ENCODE results near the gene CLDN5. TPM values are rescaled to one million over a fixed set of nuclear protein-coding genes. Genes with fewer than 3 reads are reported as not detected.

CLDN5 gene, protein sequence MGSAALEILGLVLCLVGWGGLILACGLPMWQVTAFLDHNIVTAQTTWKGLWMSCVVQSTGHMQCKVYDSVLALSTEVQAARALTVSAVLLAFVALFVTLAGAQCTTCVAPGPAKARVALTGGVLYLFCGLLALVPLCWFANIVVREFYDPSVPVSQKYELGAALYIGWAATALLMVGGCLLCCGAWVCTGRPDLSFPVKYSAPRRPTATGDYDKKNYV
- 533 and 904 TPM in 2 replicates for total RNA-seq

DNA sequence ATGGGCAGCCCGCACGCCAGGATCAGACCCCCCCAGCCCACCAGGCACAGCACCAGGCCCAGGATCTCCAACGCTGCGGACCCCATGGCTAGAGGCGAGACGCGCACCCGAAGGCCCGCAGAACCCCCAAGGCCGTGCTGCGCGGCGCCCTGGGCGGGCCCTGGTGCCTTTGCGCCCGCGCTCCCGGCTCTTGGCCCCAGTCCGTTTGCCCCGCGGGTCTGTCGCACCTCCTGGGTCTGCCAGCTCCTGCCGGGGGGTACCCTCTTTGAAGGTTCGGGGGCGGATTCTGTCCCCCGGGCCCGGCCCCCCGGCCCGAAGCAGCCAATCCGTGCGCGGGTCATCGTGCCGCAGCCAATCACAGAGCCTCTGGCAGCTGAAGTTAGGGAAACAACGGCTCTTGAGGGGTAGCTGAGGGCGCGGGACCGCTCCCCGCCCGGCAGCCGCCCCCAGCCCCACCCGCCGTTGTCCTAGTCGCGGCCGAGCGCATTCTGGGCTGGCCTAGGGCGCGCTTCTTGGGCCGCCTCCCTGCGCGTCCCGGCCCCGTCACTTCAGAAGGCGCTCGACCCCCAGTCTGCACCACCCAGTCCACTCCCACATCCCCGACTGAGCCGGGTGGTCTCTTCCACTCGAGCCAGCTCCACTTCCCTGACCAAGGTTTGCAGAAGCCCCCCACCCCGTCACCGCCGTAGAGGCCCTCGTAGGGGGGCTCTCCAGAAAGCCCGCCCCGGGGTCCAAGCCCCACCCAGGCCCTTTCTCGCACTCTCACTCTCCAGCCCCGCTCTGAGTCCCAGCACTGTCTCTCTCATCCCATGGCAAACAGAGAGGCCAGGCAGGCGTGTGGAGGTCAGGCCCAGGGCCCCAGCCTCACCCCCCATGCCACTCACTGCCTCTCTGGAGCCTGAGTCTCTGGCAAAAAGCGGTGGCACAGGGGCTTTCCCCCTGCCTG, at the start of gene CLDN5:
Gene CLDN5 (minus strand): TSS at position 241 of the 946 bp plus-strand sequence. CDS start 155 bp downstream, at position 86.
- DNase-seq (ENCODE audit: low read depth in 2 of 2): peak; percentile 88 to 93

DNA sequence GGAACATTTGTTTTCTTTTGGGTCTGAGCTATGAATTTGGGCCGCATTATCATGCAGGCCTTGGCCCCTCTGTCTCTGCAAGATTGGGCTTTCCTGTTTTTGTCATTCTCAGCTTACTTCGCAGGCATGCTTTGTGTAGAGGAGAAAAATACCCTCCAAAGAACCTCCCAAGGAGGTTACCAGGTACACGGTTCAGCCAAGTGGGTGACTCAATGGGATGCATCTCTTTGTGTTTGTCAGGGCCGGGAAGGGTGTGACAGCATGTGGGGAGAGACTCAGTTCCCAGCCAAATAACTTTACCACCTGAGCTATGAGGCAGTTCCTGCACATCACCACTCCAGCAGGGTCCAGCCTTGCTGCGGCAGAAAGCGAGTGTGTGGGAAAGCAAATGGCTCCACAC, 47.8 kb upstream of the CLDN5 start:
- DNase-seq (ENCODE audit: low read depth in 2 of 2): peak; percentile 32 to 33

DNA sequence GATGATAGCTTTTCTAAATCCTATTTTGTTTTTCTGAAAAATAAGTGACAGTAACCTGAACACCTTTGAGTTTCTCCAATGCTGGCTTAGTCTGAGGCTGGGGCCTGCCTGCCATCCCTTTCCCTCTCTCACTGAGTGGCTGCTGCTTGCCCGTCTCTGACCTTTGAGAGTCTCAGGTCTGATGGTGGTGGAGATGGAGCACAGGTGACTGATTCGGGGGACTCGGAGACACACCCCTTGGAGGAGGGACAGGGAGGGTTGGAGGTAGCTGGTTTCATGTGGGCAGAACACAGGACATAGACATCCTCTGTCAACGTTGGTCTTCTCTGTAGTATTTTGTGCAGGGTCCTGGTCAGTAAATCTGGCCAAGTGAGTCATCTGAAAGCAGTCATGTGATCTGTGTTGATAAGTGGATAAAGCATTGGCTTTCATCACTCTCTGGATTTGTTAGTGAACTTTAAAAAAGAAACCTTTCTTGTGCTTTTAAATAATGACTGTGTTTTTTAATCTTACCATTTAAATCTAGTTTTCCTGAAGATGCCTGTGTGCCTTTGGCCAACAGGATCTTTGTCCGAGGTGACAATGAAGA, 47.1 kb upstream of the CLDN5 start:
- peak; percentile 57 to 75 for DNase-seq (ENCODE audit: low read depth in 2 of 2)

DNA sequence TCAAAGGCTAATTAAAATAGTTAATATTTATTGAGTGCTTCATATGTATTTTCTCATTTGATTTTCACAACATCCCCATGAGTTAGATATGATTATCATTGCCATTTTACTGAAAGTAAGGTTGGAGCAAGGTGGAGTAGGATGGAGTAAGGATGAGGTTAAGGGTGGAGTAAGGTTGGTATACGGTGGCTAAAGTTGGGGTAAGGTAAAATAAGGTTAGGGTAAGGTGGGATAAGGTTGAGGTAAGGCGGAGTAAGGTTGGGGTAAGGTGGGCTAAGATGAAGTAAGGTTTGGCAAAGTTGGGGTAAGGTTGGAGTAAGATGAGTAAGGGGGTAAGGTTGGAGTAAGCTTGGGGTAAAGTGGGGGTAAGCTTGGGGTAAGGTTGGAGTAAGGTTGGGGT, 45.8 kb upstream of the CLDN5 start:
- no peak for DNase-seq (ENCODE audit: low read depth in 2 of 2)

DNA sequence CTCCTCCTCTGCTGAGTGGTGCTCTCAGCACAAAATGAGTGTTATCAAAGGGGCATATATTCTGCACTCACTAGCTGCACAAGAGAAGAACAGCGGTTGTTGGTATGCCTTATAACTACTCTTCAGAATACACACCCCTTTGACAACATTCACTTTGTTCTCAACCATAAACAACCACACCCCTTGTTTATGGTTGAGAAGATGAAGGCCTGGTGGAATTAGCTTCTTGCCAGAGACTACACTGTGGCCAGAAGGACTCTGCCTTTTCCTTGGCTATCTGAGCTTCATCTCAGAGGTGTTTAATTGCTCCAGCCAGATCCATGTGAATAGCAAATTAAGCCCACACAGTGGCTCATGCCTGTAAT, 45.0 kb upstream of the CLDN5 start:
- no peak for DNase-seq (ENCODE audit: low read depth in 2 of 2)

DNA sequence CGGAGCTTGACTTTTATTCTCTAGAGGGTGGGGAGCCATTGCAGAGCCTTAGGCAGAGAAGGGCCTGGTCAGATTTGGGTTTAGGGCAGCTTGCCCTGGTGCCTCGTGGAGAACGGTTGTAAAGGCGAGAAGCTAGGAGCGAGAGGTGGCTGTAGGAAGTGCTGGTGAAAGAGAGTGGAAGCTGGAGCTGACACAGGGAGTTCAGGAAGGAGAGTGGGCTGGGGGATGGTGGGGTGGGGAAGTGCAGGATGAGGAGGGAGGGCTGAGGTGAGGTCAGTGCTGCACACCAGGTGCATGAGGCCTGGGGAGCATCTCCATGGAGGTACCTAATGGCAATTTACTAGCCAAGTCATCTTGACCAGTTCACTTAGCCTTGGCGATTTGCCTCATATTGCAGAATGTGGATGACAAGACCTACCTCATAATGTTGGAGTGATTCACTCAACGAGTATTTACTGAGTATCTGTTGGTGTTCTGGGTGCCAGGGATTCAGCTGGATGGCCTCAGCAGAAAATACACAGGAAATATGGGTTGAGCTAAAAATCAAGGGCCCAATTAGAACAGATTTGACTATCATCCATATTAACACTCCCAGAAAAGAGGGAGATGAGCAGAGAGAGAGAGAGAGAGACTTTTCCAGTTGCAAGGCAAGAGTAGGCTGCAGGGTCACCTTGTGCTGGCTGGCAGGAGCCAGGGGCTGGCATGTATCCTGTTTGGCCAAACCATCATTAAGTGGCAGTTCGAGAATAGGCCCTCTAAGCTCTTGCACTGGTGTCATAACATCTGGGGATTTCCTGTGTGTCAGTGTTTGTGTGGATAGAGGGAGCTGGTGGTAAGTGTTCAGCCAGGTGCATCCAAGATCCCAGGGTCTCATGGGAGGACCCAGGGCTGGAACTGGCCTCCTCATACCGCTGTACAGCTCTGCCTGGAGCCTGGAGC, 44.4 kb upstream of the CLDN5 start:
- peak; percentile 29 to 79 for DNase-seq (ENCODE audit: low read depth in 2 of 2)

DNA sequence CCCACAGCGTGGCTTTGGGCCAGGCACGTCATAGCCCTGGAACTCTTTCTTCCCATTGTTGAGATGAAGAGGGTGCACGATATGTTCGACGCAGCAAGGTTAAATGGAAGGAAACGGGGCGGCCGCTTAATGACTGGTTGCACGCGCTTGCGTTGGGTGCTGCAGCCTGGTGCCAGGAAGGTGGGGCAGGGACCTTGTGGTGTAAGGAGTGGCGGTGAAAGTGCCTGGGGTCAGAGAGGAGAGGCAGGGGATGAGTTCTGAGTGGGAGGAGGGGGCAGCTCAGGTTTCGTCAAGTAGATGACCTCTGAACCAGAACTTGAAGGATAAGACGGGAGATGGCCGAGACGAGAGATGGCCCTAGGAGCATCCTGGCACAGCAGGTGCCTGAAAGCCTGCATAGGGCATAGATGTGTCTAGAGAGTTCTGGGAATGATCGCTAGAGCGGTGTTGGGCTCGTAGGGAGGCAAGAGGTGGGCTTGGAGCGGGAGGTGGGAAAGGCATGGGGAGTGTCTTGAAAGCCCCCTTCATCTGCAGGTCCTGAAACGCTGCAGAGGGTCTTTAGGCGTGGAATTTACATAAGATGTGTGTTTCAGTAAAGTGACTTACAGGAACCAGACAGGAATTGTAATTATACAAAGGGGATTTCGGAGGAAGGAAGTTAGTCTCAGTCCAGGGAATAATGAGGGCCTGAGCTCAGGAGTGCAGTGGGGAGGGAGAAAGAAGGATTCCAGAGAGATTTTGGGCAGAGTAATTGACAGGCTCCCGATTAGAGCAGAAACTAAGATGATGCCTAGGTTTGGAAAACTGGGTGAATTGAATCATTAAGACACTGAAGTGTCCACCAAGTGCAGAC, 43.2 kb upstream of the CLDN5 start:
- DNase-seq (ENCODE audit: low read depth in 2 of 2): peak; percentile 43 to 88

DNA sequence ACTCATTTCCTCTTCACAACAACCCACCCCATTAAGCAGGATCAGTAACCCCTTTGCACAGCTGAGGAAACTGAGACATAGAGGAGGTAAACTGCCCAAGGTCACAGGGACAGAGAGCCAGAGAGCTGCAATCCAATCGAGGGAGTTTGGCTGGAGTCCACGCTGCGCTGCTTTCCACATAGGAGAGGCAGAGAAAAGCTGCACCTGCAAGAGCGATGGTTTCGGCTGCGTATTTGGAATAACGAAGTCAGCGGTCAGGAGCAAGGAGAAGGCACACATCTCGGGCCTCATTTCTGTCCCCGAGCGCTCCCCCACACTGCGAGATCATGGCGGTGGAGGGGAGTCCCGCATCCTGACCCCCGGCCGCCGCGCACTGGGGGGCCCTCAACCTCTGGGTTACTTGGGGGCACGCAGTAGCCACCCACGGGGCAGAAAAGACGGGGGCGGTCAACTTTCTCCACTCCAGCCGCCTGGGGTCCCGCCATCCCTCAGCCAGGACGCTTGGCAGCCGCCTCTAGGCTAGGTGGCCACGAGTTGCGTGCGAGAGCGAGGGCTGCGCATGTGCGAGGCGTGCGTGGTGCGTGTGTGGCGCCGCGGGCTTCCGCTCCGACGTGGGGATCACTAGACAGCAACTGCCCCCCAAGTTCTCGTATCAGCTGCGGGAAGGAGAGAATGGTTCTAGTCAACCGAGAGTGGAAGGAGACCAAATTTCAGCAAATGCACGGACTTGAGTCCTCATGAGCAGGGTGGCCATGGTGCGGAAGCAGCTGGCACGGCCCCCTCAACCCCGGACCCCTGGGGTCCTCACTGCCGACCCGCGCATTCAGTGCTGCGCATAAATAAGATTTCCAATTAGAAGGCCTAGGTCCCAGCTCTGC, 42.3 kb upstream of the CLDN5 start:
- DNase-seq (ENCODE audit: low read depth in 2 of 2): no peak

DNA sequence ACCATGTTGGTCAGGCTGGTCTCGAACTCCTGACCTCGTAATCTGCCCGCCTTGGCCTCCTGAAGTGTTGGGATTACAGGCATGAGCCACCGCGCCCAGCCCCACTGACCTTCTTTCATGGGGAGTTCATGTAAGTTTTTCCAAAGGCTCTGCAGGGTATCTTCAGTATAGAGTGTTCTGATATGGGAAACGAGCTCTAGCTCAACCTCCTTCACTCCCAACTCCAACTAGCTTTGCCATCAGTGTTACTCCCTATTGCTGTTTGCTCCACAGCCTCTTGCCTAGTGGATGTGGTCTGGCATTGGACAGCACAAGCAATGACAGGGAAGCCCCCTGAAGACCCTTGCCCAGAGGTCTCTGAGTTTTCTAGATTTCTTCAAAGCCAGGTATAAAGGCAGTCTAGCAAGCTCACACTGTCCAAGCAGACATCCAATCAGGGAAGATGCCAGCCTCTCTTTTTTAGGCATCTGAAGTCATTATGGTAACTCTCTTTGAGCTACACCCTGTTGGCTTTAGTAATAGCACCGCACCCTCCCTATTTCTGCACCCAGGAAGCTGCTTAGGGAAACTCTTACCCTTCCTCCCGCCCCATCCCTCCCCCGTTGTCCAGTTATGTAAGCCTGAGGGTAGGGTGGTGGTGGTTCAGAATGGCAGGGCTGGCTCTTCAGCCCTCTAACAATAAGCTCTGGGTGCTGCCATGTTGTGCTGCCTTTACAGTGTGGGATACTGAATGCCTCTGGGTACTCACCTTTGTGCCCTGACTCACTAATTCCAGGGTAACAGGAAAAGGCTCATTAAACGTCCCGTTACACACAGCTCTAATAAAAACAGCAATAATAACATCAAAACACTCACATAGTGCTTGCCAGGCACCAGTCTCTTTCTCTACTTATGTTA, 41.4 kb upstream of the CLDN5 start:
- DNase-seq (ENCODE audit: low read depth in 2 of 2): peak; percentile 91 to 94

DNA sequence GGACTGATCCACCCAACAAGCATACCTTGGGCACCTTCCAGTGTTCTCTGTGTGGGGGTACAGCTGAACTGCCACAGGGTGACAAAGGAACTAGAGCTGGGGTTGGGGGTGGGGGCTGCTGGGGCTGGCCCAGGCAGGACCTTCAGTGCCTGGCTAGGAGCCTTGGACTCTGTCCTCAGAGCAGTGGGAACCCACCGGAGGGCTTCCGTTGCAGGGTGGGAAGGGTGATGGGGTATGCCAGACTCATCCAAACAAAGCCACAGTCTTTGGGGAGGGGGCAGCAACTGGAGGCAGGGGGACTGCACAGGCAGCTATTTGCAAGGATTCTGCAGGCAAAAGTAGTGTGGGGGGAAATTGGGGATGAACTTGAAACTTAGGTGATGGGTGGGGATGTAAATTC, 35.7 kb upstream of the CLDN5 start:
- DNase-seq (ENCODE audit: low read depth in 2 of 2): no peak

DNA sequence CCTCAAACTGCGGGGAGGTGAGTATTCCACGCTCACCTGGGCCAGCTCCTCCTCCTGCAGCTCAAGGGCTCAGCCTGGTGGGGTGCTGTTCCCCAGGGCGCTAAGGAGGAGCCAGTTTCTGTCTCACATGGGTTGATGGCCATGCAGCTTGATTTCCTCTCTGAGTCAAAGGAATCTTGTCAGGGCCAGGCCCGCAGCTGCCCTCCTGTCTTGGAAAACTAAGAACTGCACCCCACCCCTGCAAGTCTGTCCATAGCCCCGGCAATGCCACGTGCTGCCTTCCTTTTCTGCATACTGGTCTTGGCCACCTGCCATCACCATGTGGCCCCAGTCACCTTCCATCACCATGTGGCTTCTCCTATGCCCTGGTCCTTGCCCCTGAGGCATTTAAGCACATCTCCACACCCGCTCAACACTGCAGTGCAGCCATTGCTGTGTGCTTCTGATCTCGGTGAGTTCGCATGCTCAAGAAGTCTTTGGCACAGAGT, 35.2 kb upstream of the CLDN5 start:
- DNase-seq (ENCODE audit: low read depth in 2 of 2): no peak

DNA sequence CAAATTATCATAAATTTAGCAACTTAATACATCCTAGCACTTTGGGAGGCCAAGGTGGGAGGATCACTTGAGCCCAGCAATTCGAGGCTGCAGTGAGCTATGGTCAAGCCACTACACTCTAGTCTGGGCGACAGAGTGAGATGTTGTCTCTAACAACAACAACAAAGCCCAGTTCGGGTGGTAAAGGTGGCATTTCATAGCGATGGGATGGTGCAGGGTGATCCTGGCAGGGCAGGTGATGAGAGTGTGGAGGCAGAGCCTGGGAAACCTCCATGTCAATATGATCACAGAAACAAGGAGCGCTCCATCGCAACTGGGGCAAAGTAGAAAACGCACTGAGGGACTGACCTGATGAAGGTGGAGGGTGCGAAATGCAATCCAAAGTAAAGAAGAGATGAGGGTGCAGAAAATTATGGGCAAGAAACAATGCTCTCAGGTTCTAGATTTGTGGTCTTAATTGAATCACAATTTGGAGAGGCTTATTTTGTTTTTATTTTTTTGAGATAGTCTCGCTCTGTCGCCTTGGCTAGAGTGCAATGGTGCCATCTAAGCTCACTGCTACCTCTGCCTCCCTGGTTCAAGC, 32.8 kb upstream of the CLDN5 start:
- no peak for DNase-seq (ENCODE audit: low read depth in 2 of 2)

DNA sequence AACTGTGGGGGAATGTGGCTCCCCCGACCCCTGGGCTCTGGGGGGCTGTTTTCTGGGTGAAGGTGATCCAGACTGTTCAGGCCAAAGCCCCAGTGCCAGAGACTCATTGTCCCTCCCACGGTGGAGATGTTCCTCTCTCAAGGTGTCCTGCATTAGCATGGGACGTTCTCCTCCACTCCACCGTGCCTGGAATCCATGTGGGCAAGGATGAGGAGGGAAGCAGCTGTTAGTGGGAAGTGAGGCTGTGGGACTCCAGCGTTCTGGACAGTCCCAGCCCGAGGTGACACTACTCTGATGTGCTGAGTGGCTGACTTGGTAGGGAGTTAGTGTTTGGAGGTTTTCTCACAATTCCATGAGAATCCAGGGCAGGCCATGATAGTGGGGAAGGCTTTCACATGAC, 31.4 kb upstream of the CLDN5 start:
- DNase-seq (ENCODE audit: low read depth in 2 of 2): no peak

DNA sequence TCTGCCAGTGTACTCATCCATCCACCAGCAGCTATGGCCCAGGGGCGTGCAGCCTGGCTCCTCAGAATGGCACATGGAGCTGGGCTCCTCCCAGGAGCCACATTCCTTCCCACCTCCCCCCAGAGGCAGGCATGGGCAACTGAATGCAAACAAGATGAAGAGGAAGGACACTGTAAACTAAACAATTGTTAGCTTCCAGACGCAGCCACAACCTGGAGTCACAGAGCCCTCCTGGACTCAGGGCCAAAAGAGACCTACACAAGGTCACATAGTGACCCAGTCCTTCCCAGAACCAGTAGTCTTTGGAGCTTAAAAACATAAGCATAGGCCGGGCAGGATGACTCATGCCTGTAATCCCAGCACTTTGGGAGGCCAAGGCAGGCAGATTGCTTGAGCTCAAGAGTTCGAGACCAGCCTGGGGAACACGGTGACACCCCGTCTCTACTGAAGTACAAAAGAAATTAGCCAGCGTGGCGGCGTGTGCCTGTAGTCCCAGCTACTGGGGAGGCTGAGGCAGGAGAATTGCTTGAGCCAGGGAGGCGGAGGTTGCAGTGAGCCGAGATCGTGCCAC, 30.7 kb upstream of the CLDN5 start:
- peak; percentile 15 to 66 for DNase-seq (ENCODE audit: low read depth in 2 of 2)

DNA sequence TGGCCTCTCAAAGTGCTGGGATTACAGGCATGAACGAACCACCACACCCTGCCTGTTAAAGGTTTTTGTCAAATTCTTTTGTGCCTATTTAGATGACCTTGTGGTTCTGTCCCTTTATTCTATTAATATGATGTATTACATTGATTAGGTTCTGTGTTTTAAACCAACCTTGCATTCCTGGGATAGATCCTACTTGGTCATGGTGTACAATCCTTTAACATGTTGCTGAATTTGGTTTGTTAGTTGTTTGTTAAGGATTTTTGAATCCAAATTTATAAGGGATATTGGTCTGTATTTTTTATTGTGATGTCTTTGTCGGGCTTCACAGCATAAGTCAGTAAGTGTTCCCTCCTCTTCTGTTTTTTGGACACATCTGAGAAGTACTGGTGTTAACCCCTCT, 29.0 kb upstream of the CLDN5 start:
- no peak for DNase-seq (ENCODE audit: low read depth in 2 of 2)

DNA sequence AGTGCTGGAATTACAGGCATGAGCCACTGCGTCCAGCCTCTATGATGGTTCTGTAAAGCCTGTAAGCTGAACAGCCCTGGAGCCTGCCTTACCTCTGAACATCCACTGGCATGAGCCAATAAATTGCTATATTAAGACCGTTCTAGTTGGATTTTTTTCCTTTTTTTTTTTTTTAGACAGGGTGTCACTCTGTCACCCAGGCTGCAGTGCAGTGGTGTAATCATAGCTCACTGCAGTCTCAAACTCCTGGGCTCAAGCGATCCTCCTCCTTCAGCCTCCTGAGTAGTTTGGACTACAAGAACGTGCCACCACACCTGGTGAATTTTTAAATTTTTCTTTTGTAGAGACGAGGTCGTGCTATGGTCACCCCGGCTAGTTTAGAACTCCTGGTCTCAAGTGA, 26.2 kb upstream of the CLDN5 start:
- no peak for DNase-seq (ENCODE audit: low read depth in 2 of 2)

DNA sequence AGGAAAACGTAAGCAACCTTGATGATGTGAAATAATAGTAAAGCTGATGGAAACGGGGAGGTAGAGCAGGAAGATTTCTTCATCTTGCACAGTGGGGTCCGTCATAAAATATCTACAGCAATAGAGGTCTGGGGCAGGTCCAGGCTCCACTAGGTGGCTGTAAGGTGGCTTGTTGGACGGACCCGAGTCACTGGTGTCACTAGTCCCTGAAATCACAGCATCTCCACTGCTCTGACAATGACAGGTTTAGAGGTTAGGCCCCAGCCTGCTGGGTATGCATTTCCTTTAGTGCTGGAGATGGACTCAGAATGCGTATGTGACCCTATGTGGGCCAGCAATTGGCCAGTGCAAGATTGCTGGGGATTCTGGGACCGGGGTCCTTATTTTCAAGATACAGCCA, 25.2 kb upstream of the CLDN5 start:
- DNase-seq (ENCODE audit: low read depth in 2 of 2): no peak

DNA sequence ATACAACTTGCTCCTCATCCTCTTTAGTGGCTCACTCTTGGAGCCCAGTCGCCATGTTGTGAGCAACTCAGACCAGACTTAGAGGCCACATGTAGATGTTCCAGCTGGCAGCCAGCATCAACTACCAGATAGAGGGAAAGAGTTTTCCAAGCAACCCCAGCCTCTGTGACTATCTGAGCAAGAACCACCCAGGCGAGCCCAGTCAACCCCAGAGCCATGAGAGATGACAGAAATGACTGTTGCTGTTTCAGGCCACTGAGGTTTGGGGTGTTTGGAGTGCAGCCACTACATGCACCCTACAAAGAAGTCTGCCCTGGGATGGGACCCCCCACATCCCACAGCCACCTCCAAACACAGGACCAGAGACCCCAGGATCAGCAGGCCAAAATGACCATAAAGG, 24.8 kb upstream of the CLDN5 start:
- DNase-seq (ENCODE audit: low read depth in 2 of 2): no peak

Measured in lung microvascular endothelial cell (primary cell).